Kidney (tissue), 14 donors: ENCODE measurements around the gene HBQ1. TPM values are rescaled to one million over a fixed set of nuclear protein-coding genes. Genes with fewer than 3 reads are reported as not detected.

Source experiments
- DNase-seq, 5 donors: peaks; one replicate each; pipeline ENCODE4 v3.0.0-alpha.2; 2013 to 2020
- FAIRE-seq: peaks from 2 replicates; lab custom pipeline; 2012; peaks lifted over from hg19 to GRCh38; lab: Jason Lieb, UNC
- H3K27ac ChIP-seq, 2 donors: one replicate each; pipeline ENCODE4 v1.7.0; 2013; ENCODE audit warnings: low read depth in 2 of 2, low read length in 2 of 2, inconsistent platforms in 1 of 2
- H3K27me3 ChIP-seq: one replicate; pipeline ENCODE4 v1.7.1; 2013; ENCODE audit warnings: low read length, inconsistent platforms; ENCODE audit not compliant: control insufficient read depth, insufficient read depth
- H3K36me3 ChIP-seq, 3 donors: one replicate each; pipeline versions ENCODE4 v1.7.0 to v1.7.1; 2013; ENCODE audit warnings: low read length in 3 of 3, control low read depth in 1 of 3, inconsistent platforms in 1 of 3; ENCODE audit not compliant: insufficient read depth in 3 of 3, control insufficient read depth in 2 of 3
- H3K4me1 ChIP-seq, 3 donors: one replicate each; pipeline versions ENCODE4 v1.7.0 to v1.7.1; 2013; ENCODE audit warnings: low read length in 3 of 3, inconsistent platforms in 1 of 3, low read depth in 1 of 3; ENCODE audit not compliant: control insufficient read depth in 2 of 3, insufficient read depth in 2 of 3
- H3K4me3 ChIP-seq, 3 donors: one replicate each; pipeline versions ENCODE4 v1.7.0 to v1.8.1; 2013; ENCODE audit warnings: low read length in 3 of 3, control low read depth in 1 of 3, inconsistent platforms in 1 of 3
- H3K9ac ChIP-seq, 3 donors: one replicate each; pipeline versions ENCODE4 v1.7.0 to v1.7.1; 2013; ENCODE audit warnings: low read length in 3 of 3, control low read depth in 1 of 3, inconsistent platforms in 1 of 3
- H3K9me3 ChIP-seq, 3 donors: one replicate each; pipeline versions ENCODE4 v1.7.0 to v1.7.1; 2013; ENCODE audit warnings: low read length in 3 of 3, control low read depth in 1 of 3, inconsistent platforms in 1 of 3; ENCODE audit not compliant: control insufficient read depth in 2 of 3, insufficient read depth in 1 of 3
- intact Hi-C: fragments of 100-400 bp; cut with DNase I; formaldehyde crosslinking; loops from one replicate; pipeline ENCODE4 v1.11.1; 2022
- polyA plus RNA-seq: library from polyadenylated mRNA; stranded (reverse); fragments of 350-450 nt; fragmentation: Illumina TruSeq; extraction: RNeasy Lipid Tissue Mini Kit (QIAGEN cat#74804); gene quantifications from one replicate; pipeline ENCODE4 v1.2.3, GENCODE V29; 2014; ENCODE audit warnings: low read depth, low replicate concordance; ENCODE audit not compliant: insufficient read depth
- total RNA-seq: library from RNA; stranded (reverse); fragmentation: NEBNext Ultra II Directional; extraction: Animal tissue kit (Norgen Biotek cat#: 25700); gene quantifications from one replicate; pipeline ENCODE4 v1.2.1, GENCODE V29; 2021
- TF ChIP-seq, protein P1 (sequence below): IDR thresholded peaks from 3 replicates; pipeline ENCODE4 v1.5.1; 2012; ENCODE audit warnings: mild to moderate bottlenecking, moderate library complexity, borderline replicate concordance; ENCODE audit not compliant: insufficient read depth; ENCODE audit errors: extremely low read depth
- donor health status: control.
- donor health status: control.
- donor health status: control.
- donor health status: control.
- donor health status: control.
- donor health status: DM: yes; HTN: yes; CAD: no.
- donor health status: Normal renal cell carcinoma (clear cell type).

HBQ1 gene
- total and polyA plus RNA-seq, 2 donors from 2014 or later, result not detected

DNA sequence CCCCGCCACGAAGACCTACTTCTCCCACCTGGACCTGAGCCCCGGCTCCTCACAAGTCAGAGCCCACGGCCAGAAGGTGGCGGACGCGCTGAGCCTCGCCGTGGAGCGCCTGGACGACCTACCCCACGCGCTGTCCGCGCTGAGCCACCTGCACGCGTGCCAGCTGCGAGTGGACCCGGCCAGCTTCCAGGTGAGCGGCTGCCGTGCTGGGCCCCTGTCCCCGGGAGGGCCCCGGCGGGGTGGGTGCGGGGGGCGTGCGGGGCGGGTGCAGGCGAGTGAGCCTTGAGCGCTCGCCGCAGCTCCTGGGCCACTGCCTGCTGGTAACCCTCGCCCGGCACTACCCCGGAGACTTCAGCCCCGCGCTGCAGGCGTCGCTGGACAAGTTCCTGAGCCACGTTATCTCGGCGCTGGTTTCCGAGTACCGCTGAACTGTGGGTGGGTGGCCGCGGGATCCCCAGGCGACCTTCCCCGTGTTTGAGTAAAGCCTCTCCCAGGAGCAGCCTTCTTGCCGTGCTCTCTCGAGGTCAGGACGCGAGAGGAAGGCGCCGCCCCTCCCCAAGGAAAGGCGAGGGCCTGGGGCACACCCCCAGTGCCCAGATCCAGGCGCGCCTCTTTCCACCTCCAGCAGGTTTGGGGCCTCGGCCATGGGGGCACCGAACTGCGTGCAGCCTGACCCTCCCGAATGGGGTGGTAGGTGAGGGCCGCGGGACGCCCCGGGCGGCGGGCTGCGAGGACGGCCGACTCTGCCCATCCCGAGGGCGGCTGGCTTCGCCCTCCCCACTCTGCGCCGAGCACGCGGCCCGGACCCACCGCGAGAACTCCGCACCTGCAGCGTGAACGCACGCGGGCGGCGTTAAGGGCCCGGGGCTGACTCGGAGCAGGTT lies 664 bp downstream of the HBQ1 start:
- Histone ChIP-seq H3K4me1 (peaks cover 0 to 3% (median 0%) of the 10 kb centered on the region in 3 donors), H3K9ac (no peak overlapping the region), H3K4me3 (no peak overlapping the region), H3K27ac (no peak overlapping the region), H3K36me3 (no peaks in the 10 kb centered on the region), H3K27me3 (peaks cover 16% of the 10 kb centered on the region), H3K9me3 (no peaks in the 10 kb centered on the region)
- DNase-seq, result peak; percentile 63 to 88 (median 84)
- intact Hi-C loops, result no loop called here
- FAIRE-seq, result no peak
- TF ChIP-seq, protein P1, sequence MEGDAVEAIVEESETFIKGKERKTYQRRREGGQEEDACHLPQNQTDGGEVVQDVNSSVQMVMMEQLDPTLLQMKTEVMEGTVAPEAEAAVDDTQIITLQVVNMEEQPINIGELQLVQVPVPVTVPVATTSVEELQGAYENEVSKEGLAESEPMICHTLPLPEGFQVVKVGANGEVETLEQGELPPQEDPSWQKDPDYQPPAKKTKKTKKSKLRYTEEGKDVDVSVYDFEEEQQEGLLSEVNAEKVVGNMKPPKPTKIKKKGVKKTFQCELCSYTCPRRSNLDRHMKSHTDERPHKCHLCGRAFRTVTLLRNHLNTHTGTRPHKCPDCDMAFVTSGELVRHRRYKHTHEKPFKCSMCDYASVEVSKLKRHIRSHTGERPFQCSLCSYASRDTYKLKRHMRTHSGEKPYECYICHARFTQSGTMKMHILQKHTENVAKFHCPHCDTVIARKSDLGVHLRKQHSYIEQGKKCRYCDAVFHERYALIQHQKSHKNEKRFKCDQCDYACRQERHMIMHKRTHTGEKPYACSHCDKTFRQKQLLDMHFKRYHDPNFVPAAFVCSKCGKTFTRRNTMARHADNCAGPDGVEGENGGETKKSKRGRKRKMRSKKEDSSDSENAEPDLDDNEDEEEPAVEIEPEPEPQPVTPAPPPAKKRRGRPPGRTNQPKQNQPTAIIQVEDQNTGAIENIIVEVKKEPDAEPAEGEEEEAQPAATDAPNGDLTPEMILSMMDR, result no peak

- Histone ChIP-seq H3K27ac (no peak overlapping the region), H3K36me3 (no peaks in the 10 kb centered on the region), H3K4me3 (no peak overlapping the region), H3K9ac (no peak overlapping the region), H3K4me1 (peaks cover 0 to 3% (median 0%) of the 10 kb centered on the region in 3 donors), H3K27me3 (peaks cover 16% of the 10 kb centered on the region), H3K9me3 (no peaks in the 10 kb centered on the region)
- intact Hi-C loops, result no loop called here
- DNase-seq (peak in 1 of 5 donors; percentile 77), FAIRE-seq (no peak)
- TF ChIP-seq, protein P1, result peak; percentile 79
Measured at GRCh38 chr16:181565-182021, 1.3 kb downstream of the HBQ1 start.

GRCh38 chr16:183005-183404 lies 2.7 kb downstream of the HBQ1 start:
- Histone ChIP-seq H3K27ac (no peak overlapping the region), H3K4me3 (no peak overlapping the region), H3K9ac (no peak overlapping the region), H3K36me3 (peaks cover 0 to 3% (median 3%) of the 10 kb centered on the region in 3 donors), H3K4me1 (peaks cover 0 to 3% (median 0%) of the 10 kb centered on the region in 3 donors), H3K9me3 (no peaks in the 10 kb centered on the region), H3K27me3 (peaks cover 9% of the 10 kb centered on the region)
- no peak for FAIRE-seq
- peak in 1 of 5 donors; percentile 39 for DNase-seq
- intact Hi-C loops, result no loop called here
- TF ChIP-seq, protein P1, result no peak
